ENCODE results near the gene ENTR1.

Gene ENTR1

DNA sequence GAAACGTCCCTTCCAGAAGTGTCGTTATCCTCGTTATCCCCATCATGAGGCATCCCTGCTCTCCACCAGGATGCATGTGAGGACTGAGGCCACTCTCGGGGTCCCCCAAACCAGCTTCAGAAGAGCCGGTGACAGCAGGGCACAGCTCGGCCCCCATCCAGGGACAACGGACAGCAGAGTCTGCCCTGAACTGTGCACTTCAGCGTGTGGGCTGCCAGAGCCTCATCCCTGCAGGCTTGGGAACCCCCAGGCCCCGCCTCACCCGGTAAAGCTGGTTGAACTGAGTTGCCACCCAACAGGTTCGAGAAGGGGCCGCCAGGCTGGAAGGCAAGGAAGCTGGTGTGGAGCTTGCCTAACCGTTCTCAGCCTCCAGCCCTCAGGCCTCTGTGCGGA is 36.2 kb downstream of the ENTR1 start:
- no peak for DNase-seq (ENCODE audit: insufficient read length, low spot score)
- TF ChIP-seq, protein P1, sequence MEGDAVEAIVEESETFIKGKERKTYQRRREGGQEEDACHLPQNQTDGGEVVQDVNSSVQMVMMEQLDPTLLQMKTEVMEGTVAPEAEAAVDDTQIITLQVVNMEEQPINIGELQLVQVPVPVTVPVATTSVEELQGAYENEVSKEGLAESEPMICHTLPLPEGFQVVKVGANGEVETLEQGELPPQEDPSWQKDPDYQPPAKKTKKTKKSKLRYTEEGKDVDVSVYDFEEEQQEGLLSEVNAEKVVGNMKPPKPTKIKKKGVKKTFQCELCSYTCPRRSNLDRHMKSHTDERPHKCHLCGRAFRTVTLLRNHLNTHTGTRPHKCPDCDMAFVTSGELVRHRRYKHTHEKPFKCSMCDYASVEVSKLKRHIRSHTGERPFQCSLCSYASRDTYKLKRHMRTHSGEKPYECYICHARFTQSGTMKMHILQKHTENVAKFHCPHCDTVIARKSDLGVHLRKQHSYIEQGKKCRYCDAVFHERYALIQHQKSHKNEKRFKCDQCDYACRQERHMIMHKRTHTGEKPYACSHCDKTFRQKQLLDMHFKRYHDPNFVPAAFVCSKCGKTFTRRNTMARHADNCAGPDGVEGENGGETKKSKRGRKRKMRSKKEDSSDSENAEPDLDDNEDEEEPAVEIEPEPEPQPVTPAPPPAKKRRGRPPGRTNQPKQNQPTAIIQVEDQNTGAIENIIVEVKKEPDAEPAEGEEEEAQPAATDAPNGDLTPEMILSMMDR (IDR thresholded peaks at IDR 0.05; ENCODE audit: insufficient read depth, missing control alignments), result no peak
- FAIRE-seq, result no peak

DNA sequence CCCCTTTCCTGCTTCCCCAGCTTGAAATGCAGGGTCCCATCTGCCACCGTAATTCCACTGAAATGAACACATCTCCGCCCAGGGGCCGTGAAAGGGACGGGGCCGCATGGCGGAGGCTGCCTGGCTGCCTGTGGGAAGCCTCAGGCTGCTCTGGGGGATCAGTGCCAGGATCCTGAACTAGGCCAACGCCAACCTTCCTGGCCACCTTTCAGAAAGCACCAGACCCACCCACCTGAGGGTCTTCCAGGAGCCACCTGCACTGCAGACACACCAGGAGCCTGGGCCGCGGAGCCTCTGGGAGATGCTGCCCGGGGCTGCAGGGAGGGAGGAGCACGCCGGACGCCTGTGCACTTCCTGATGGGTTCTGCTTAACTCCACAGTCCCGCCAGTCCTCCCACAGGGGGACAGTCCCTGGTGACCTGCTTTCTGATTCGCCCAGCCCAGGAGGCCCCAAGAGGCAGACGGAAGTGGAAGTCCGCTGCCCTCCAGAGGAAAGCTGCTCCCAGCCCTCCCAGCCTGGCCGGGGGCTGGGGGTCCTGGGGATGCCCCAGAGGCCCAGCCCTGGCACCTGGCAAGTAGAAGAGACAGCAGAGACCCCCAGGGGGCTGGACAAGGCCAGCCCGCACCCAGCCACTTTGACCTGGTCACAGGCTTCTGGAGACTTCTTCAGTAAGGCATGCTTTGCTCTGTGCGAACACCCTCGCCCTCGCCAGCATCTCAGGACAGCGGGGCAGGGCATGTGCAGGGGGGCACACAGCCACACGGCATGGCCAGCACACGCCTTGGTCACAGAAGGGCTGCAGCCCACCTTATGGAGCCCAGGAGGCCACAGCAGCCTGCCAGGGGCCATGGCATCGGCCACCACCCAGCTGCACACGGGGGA is 36.9 kb downstream of the ENTR1 start, which contains the start of gene CARD9:
Gene CARD9, minus strand, starts transcription at position 370 of the 883 bp plus-strand sequence. CDS start 1,591 bp downstream, outside the sequence.
- TF ChIP-seq, protein P1 (IDR thresholded peaks at IDR 0.05; ENCODE audit: insufficient read depth, missing control alignments), result no peak
- FAIRE-seq, result no peak
- DNase-seq (ENCODE audit: insufficient read length, low spot score), result no peak

DNA sequence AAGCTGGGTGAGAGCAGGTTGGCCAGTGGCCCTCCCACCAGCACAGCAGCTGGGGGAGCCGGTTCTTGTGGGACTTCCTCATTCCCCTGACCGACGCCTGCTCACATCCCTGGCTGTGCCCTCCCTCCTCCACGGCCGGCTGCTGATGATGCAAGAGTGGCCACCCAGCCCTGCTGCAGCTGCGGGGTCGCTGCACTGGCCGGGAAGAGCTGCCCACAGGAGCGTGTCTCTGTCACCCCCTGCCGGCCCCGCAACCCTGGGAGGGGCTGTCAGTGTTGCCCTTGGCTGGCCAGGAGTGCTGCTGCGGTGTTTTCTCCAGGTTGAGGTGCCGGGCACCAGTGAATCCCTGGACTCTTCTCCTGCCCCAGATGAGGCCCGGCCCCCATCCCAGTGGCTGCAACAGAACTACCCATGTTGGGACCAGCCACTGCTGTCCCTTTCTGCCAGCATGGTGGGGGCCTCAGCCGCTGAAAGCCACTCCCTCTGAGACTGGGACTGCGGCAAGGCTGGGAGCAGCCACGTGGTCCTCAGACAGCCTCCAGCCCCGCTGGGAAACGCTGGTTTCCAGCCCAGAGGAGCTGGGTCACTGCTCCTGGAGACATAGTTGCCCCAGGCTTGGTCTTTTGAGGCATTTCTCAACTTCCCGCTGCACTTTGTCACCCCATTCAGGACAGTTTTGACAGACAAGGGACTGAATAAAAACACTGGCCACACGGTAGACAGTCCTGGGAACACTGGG is 37.7 kb downstream of the ENTR1 start:
- TF ChIP-seq, protein P1 (IDR thresholded peaks at IDR 0.05; ENCODE audit: insufficient read depth, missing control alignments), result no peak
- DNase-seq (ENCODE audit: insufficient read length, low spot score) (no peak), FAIRE-seq (no peak)

DNA sequence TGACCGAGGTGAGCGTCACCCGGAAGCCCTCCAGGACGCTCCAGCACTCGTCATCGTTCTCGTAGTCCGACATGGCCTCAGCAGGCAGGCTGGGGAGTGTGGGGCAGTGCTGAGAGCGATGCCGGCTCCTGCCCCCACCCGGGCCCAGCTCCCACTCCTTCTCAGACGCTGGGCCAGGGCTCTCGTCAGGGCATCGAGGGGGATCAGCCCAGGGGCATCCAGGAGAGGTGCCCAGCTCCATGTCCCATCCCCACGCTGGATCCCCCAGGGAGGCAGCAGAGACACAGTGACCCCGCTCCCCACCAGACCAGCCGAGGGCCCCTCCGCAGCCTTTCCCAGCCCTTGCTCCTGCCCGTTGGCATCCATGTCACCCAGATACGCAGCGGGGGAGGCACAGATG is 38.4 kb downstream of the ENTR1 start:
- DNase-seq (ENCODE audit: insufficient read length, low spot score) (no peak), FAIRE-seq (no peak)
- TF ChIP-seq, protein P1 (IDR thresholded peaks at IDR 0.05; ENCODE audit: insufficient read depth, missing control alignments), result no peak

DNA sequence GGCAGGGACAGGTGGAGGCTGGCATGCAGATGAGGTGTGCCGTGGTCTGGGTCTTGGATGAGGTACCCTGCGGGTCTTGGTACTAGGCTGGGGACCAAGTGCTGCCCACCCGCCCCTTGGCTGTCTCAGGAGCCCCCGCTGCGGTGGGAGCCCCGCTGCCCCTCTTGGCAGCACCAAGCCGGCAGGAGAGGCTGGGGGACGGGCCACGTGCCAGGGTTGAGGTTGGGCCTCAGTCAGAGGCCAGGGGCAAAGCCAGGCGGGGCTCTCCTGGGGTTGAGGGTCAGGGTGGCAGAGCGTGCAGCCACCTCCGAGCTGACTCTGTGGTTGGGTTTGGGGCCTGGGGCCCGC is 38.9 kb downstream of the ENTR1 start:
- TF ChIP-seq, protein P1 (IDR thresholded peaks at IDR 0.05; ENCODE audit: insufficient read depth, missing control alignments), result no peak
- FAIRE-seq (no peak), DNase-seq (ENCODE audit: insufficient read length, low spot score) (no peak)

DNA sequence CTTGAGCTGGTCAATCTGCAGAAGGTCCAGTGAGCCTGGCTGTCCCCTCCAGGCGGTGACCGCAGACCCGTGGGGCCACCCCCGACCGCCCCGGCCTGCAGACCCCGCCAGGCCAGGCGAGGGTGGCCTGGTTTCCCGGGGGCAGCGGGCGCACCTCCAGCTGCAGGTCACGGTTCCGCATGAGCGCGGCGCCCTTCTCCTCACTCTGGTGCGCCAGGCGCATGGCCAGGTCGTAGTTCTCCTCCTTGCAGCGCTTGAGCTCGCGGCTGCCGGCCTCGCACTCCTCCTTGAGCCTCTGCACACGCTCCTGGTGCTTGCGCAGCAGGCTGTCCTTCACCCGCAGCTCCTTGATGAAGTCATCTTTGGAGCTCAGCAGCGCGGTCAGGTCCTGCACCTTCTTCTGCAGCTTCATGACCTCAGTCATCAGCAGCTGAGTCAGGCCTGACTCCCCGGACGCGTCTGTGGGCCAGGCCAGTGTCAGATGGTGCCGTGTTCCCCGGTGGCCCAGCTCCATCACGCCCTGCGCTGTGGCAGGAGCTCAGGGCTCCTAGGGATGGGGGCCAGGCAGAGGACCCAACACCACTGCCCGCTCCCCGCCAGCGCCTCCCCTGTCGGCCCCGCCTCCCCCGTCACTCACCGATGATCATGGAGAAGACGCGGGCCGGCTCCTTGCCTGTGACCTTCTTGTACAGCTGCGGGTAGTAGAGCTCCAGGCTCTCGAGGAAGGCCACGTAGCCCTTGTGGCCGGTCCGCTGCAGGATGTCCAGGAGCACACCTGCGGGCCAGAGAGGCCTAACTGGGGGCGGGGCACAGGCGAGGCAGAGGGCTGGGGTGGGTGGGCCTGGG is 39.5 kb downstream of the ENTR1 start:
- no peak for DNase-seq (ENCODE audit: insufficient read length, low spot score)
- TF ChIP-seq, protein P1 (IDR thresholded peaks at IDR 0.05; ENCODE audit: insufficient read depth, missing control alignments), result no peak
- no peak for FAIRE-seq
